ENCODE measurements around the gene UBE2D1. TPM values are rescaled to one million over a fixed set of nuclear protein-coding genes. Genes with fewer than 3 reads are reported as not detected.

UBE2D1 gene
- total and polyA plus RNA-seq, 7 donors: 23.8 to 120 (median 52.0) TPM

DNA sequence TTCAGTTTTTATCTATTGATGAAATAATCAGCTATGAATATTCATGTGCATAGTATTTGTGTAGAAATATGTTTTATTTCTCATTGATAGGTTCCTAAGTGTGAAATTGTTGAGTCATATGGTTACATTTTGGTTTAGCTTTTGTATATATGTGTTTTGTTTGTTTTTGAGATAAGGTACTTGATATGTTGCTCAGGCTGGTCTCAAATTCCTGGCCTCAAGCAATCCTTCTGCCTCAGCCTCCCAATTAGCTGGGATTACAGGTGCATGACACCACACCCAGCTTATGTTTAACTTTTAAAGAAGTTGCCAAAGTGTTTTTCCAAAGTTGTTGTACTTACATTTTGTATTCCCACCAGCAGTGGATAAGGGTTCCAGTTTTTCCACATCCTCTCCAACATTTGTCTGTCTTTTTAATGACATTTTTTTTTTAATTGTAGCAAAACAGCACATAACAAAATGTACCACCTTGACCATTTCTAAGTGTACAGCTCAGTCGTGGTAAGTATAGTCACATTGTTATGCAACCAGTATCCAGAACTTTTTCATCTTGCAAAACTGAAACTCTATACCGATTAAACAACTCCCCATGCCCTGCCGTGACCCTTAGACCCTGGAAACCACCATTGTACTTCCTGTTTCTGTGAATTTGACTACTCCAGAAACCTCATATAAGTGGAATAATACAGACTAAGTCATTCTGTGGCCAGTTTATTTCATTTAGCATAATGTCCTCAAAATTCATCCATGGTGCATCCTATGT, 12.6 kb upstream of the UBE2D1 start:
- Histone ChIP-seq H3K36me3 (ENCODE audit: insufficient read depth in 1 of 2, low read depth in 1 of 2) (no peaks in the 10 kb centered on the region), H3K9me3 (no peaks in the 10 kb centered on the region), H3K4me3 (no peak overlapping the region), H3K4me1 (peaks cover 10% of the 10 kb centered on the region), H3K27ac (peak overlapping the region; percentile 44), H3K27me3 (ENCODE audit: insufficient read depth in 3 of 3, low read length in 2 of 3) (no peaks in the 10 kb centered on the region)
- DNase-seq: no peak
- peak; percentile 50 to 86 (median 72) for ATAC-seq
- no peak for TF ChIP-seq CTCF (IDR thresholded peaks at IDR 0.05)
- 9 to 22% (median 11%) methylated on average over 3 of the region's 3 CpGs for WGBS, 3 donors
- intact Hi-C loops (cut with DNase I): no loop called here

GRCh38 chr10:58322835-58323209, 12.0 kb upstream of the UBE2D1 start:
- H3K9me3 ChIP-seq: no peaks in the 10 kb centered on the region
- H3K4me1 ChIP-seq: peaks cover 10% of the 10 kb centered on the region
- intact Hi-C loops (cut with DNase I): no loop called here
- ATAC-seq (peak in 1 of 4 donors; percentile 11), DNase-seq (no peak)
- H3K36me3 ChIP-seq (ENCODE audit: insufficient read depth in 1 of 2, low read depth in 1 of 2): no peaks in the 10 kb centered on the region
- no peaks in the 10 kb centered on the region for H3K27me3 ChIP-seq (ENCODE audit: insufficient read depth in 3 of 3, low read length in 2 of 3)
- TF ChIP-seq CTCF (IDR thresholded peaks at IDR 0.05): no peak
- H3K4me3 ChIP-seq: no peak overlapping the region
- H3K27ac ChIP-seq: peak overlapping the region; percentile 44
- WGBS, 3 donors: 23 to 30% (median 25%) methylated on average over 1 of the region's 1 CpG

GRCh38 chr10:58326967-58327381, 7.8 kb upstream of the UBE2D1 start:
- no peaks in the 10 kb centered on the region for H3K27me3 ChIP-seq (ENCODE audit: insufficient read depth in 3 of 3, low read length in 2 of 3)
- peak overlapping the region; percentile 44 for H3K4me3 ChIP-seq
- TF ChIP-seq CTCF (IDR thresholded peaks at IDR 0.05): no peak
- DNase-seq (peak; percentile 63 to 71), ATAC-seq (peak; percentile 27 to 84 (median 71))
- intact Hi-C loops (cut with DNase I): no loop called here
- no peak overlapping the region for H3K27ac ChIP-seq
- no peaks in the 10 kb centered on the region for H3K36me3 ChIP-seq (ENCODE audit: insufficient read depth in 1 of 2, low read depth in 1 of 2)
- H3K4me1 ChIP-seq: peaks cover 10% of the 10 kb centered on the region
- 30 to 34% (median 31%) methylated on average over 21 to 25 of the region's 25 CpGs for WGBS, 3 donors
- no peaks in the 10 kb centered on the region for H3K9me3 ChIP-seq

- 90 to 96% (median 96%) methylated on average over 1 of the region's 1 CpG for WGBS, 3 donors
- H3K9me3 ChIP-seq: no peaks in the 10 kb centered on the region
- DNase-seq: no peak
These were observed 6.6 kb upstream of the UBE2D1 start for GRCh38 chr10:58328233-58328632.

More at GRCh38 chr10:58328233-58328632, 6.6 kb upstream of the UBE2D1 start:
- intact Hi-C loops (cut with DNase I): no loop called here
- H3K4me1 ChIP-seq: peaks cover under 1% of the 10 kb centered on the region
- no peak overlapping the region for H3K4me3 ChIP-seq
- H3K36me3 ChIP-seq (ENCODE audit: insufficient read depth in 1 of 2, low read depth in 1 of 2): no peaks in the 10 kb centered on the region
- no peak overlapping the region for H3K27ac ChIP-seq
- no peak for ATAC-seq
- no peaks in the 10 kb centered on the region for H3K27me3 ChIP-seq (ENCODE audit: insufficient read depth in 3 of 3, low read length in 2 of 3)
- TF ChIP-seq CTCF (IDR thresholded peaks at IDR 0.05): no peak
